BE2C (cell line): ENCODE data around the gene SCGB1C1.

ENCODE experiments used
- DNase-seq: peaks from one replicate; pipeline ENCODE4 v3.0.0-alpha.2; 2020
- H3K27me3 ChIP-seq: fragments of 250-450 bp; sonication (Bioruptor Pico); 2 replicates; pipeline ENCODE4 v1.5.1; 2020; ENCODE audit warnings: mild to moderate bottlenecking
- H3K36me3 ChIP-seq: fragments of 250-450 bp; sonication (Bioruptor Pico); 2 replicates; pipeline ENCODE4 v1.5.1; 2020; ENCODE audit warnings: mild to moderate bottlenecking
- H3K4me1 ChIP-seq: fragments of 250-450 bp; sonication (Bioruptor Pico); 2 replicates; pipeline ENCODE4 v1.5.1; 2020
- H3K4me3 ChIP-seq: 2 replicates; pipeline ENCODE4 v1.5.1; 2011; ENCODE audit warnings: low read depth, low read length
- H3K9me3 ChIP-seq: fragments of 250-450 bp; sonication (Bioruptor Pico); 2 replicates; pipeline ENCODE4 v1.5.1; 2020
- CTCF ChIP-seq: IDR thresholded peaks from 2 replicates; pipeline ENCODE4 v1.5.1; 2012; ENCODE audit warnings: mild to moderate bottlenecking, low read depth, low read length

SCGB1C1 gene

GRCh38 chr11:223026-223789, 30.3 kb downstream of the SCGB1C1 start:
- Histone ChIP-seq H3K27me3 (no peaks in the 10 kb centered on the region), H3K4me3 (no peak overlapping the region)
- TF ChIP-seq CTCF, result no peak

GRCh38 chr11:223884-224283, 31.0 kb downstream of the SCGB1C1 start:
- Histone ChIP-seq H3K4me3 (no peak overlapping the region), H3K9me3 (no peaks in the 10 kb centered on the region), H3K4me1 (no peaks in the 10 kb centered on the region), H3K27me3 (no peaks in the 10 kb centered on the region), H3K36me3 (no peaks in the 10 kb centered on the region)
- no peak for TF ChIP-seq CTCF
- no peak for DNase-seq

More at GRCh38 chr11:223026-223789, 30.3 kb downstream of the SCGB1C1 start:
- Histone ChIP-seq H3K9me3 (no peaks in the 10 kb centered on the region), H3K36me3 (no peaks in the 10 kb centered on the region), H3K4me1 (no peaks in the 10 kb centered on the region)
- DNase-seq, result no peak

GRCh38 chr11:224424-224823, 31.5 kb downstream of the SCGB1C1 start:
- no peaks in the 10 kb centered on the region for H3K4me1 ChIP-seq
- no peak for TF ChIP-seq CTCF

GRCh38 chr11:225734-226453, 33.0 kb downstream of the SCGB1C1 start:
- no peak for DNase-seq
- TF ChIP-seq CTCF, result no peak
- no peaks in the 10 kb centered on the region for H3K36me3 ChIP-seq
- no peaks in the 10 kb centered on the region for H3K4me1 ChIP-seq
- no peaks in the 10 kb centered on the region for H3K27me3 ChIP-seq
- no peaks in the 10 kb centered on the region for H3K9me3 ChIP-seq
- no peak overlapping the region for H3K4me3 ChIP-seq

More at GRCh38 chr11:224424-224823, 31.5 kb downstream of the SCGB1C1 start:
- no peak for DNase-seq
- no peaks in the 10 kb centered on the region for H3K27me3 ChIP-seq
- no peaks in the 10 kb centered on the region for H3K36me3 ChIP-seq
- H3K9me3 ChIP-seq, result no peaks in the 10 kb centered on the region
- no peak overlapping the region for H3K4me3 ChIP-seq

- H3K4me3 ChIP-seq, result no peak overlapping the region
- DNase-seq, result no peak
- no peaks in the 10 kb centered on the region for H3K27me3 ChIP-seq
- H3K36me3 ChIP-seq, result no peaks in the 10 kb centered on the region
- H3K9me3 ChIP-seq, result no peaks in the 10 kb centered on the region
- H3K4me1 ChIP-seq, result no peaks in the 10 kb centered on the region
- no peak for TF ChIP-seq CTCF
These were observed 35.0 kb downstream of the SCGB1C1 start for GRCh38 chr11:227824-228379.

GRCh38 chr11:230431-230830, 37.6 kb downstream of the SCGB1C1 start:
- no peaks in the 10 kb centered on the region for H3K27me3 ChIP-seq
- no peak for DNase-seq
- no peaks in the 10 kb centered on the region for H3K4me1 ChIP-seq
- TF ChIP-seq CTCF, result no peak
- no peaks in the 10 kb centered on the region for H3K9me3 ChIP-seq
- H3K4me3 ChIP-seq, result no peak overlapping the region
- H3K36me3 ChIP-seq, result no peaks in the 10 kb centered on the region
